Colonic mucosa (tissue), 4 donors: Measurements from ENCODE around the gene ASCL4. TPM values are rescaled to one million over a fixed set of nuclear protein-coding genes. Genes with fewer than 3 reads are reported as not detected.

Experiments used
- DNase-seq: peaks from one replicate; pipeline ENCODE4 v3.0.0-alpha.2; 2020
- H3K27ac ChIP-seq: fragments of 200-600 bp; one replicate; pipeline ENCODE4 v1.8.0; 2021
- H3K27me3 ChIP-seq: fragments of 200-600 bp; one replicate; pipeline ENCODE4 v1.8.0; 2021
- H3K36me3 ChIP-seq: fragments of 200-600 bp; one replicate; pipeline ENCODE4 v1.8.0; 2021
- H3K4me1 ChIP-seq: fragments of 200-600 bp; one replicate; pipeline ENCODE4 v1.8.0; 2021; ENCODE audit warnings: mild to moderate bottlenecking
- H3K4me3 ChIP-seq: fragments of 200-600 bp; one replicate; pipeline ENCODE4 v1.8.0; 2021
- H3K9ac ChIP-seq, 2 donors: one replicate each; pipeline ENCODE4 v1.7.0; 2013; ENCODE audit warnings: control low read depth in 2 of 2, low read depth in 2 of 2, low read length in 2 of 2
- H3K9me3 ChIP-seq: fragments of 200-600 bp; one replicate; pipeline ENCODE4 v1.8.0; 2021
- intact Hi-C: fragments of 100-400 bp; cut with DNase I; formaldehyde crosslinking; loops from one replicate; pipeline ENCODE4 v1.14.1; 2022
- total RNA-seq, 2 donors: library from RNA; stranded (reverse); fragmentation: NEBNext Ultra II Directional in 1 of 2; extraction: Animal tissue kit (Norgen Biotek cat#: 25700) in 1 of 2; gene quantifications; one replicate each; pipeline ENCODE4 v1.2.1, GENCODE V29; 2021
- TF ChIP-seq, protein P1 (sequence below): fragments of 200-600 bp; IDR thresholded peaks from one replicate; pipeline ENCODE4 v1.8.0; 2022; ENCODE audit warnings: antibody characterized with exemption, mild to moderate bottlenecking
- donor health status: healthy.
- donor health status: DM: no; HTN: no; CAD: no.
- donor health status: DM: no; HTN: no; CAD: no.

The ASCL4 gene
- total RNA-seq, 2 donors from 2014 or later, result not detected

- Histone ChIP-seq H3K27ac (no peak overlapping the region), H3K4me3 (no peak overlapping the region), H3K36me3 (no peaks in the 10 kb centered on the region), H3K9me3 (no peaks in the 10 kb centered on the region), H3K9ac (no peak overlapping the region), H3K4me1 (no peaks in the 10 kb centered on the region), H3K27me3 (no peaks in the 10 kb centered on the region)
- no peak for DNase-seq
- TF ChIP-seq, protein P1, sequence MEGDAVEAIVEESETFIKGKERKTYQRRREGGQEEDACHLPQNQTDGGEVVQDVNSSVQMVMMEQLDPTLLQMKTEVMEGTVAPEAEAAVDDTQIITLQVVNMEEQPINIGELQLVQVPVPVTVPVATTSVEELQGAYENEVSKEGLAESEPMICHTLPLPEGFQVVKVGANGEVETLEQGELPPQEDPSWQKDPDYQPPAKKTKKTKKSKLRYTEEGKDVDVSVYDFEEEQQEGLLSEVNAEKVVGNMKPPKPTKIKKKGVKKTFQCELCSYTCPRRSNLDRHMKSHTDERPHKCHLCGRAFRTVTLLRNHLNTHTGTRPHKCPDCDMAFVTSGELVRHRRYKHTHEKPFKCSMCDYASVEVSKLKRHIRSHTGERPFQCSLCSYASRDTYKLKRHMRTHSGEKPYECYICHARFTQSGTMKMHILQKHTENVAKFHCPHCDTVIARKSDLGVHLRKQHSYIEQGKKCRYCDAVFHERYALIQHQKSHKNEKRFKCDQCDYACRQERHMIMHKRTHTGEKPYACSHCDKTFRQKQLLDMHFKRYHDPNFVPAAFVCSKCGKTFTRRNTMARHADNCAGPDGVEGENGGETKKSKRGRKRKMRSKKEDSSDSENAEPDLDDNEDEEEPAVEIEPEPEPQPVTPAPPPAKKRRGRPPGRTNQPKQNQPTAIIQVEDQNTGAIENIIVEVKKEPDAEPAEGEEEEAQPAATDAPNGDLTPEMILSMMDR, result no peak
- intact Hi-C loops, result no loop called here
Observed at GRCh38 chr12:107801150-107801549, 26.6 kb downstream of the ASCL4 start.

- Histone ChIP-seq H3K36me3 (no peaks in the 10 kb centered on the region), H3K9ac (no peak overlapping the region), H3K27me3 (no peaks in the 10 kb centered on the region), H3K27ac (no peak overlapping the region), H3K4me1 (no peaks in the 10 kb centered on the region), H3K4me3 (no peak overlapping the region), H3K9me3 (no peaks in the 10 kb centered on the region)
- no peak for DNase-seq
- intact Hi-C loops, result no loop called here
- TF ChIP-seq, protein P1, result no peak
Observed at GRCh38 chr12:107803092-107803491, 28.6 kb downstream of the ASCL4 start.

DNA sequence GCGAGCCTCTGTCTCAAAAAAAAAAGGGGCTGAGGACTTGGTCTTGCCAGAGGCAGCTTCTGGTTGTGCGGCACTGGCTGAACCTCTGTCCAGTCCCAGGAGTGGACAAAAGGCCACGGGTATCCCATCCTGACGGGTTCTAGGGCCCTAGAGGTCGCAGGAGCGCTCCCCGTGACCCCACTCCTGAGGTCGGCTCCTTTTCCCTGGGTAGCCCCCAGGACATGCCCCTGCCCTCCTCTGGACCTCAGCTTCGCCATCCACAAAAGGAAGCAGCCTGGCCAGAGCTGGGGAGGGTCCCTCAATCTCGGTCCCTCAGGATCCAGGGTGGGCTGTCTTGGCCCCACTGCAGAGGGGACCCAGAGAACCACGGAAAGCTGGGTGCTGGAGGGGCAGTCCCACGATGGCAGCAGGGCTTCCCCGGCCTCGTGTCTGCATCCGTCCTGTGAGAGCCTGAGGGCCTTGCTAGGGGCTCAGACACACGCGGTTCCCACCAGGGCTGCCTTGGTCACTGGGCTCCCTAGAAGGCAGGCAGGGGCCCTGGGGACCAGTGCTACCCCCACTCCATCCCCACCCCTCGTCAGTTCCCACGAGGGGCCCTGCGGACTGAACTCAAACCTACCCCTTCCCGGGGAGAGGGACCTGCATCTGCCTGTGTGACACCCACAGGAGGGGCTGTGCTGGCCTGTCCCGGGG is 31.1 kb downstream of the ASCL4 start:
- TF ChIP-seq, protein P1, result no peak
- no peak for DNase-seq
- no peaks in the 10 kb centered on the region for H3K27me3 ChIP-seq

DNA sequence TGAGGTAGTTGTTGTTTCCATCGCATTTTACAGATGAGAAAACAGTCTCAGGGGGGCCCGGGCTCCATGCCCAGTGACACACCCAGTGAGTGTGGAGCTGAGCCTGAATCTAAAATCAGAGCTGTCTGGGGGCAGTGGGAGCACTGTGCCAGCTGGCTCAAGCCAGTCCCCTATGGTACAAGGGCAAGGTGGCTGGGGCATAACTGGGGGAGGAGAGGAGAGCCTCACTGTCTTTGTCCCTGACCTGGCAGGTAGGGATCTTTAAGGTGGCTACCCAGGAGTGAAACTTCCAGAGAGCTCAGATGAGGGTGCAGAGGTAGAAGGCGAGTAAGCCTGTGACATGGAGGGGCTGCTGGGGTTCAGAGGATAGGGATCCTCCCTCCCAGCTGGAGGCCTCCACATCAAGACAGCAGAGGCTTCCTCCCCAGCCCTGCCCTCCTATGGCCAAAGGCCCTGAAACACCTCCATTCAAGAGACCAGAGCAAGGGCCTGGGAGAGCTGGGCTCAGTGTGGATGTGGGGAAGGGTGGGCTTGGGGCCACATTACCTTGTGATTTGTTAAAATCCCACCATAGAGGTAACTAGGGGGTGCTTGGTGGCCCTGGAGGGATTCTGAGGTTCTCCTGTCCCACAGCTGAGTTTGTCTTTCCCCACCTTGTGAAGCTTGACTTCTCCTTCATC is 33.1 kb downstream of the ASCL4 start:
- no peak overlapping the region for H3K27ac ChIP-seq
- TF ChIP-seq, protein P1, result no peak

More for the DNA sequence above, 31.1 kb downstream of the ASCL4 start:
- Histone ChIP-seq H3K27ac (no peak overlapping the region), H3K9ac (no peak overlapping the region), H3K9me3 (no peaks in the 10 kb centered on the region), H3K36me3 (no peaks in the 10 kb centered on the region), H3K4me3 (no peak overlapping the region), H3K4me1 (no peaks in the 10 kb centered on the region)
- intact Hi-C loops, result no loop called here

GRCh38 chr12:107817250-107817649 is 42.7 kb downstream of the ASCL4 start:
- H3K27me3 ChIP-seq, result no peaks in the 10 kb centered on the region
- no peak overlapping the region for H3K27ac ChIP-seq
- no peaks in the 10 kb centered on the region for H3K36me3 ChIP-seq
- no peak overlapping the region for H3K4me3 ChIP-seq
- H3K4me1 ChIP-seq, result no peaks in the 10 kb centered on the region
- no peak overlapping the region for H3K9ac ChIP-seq
- intact Hi-C loops, result no loop called here
- H3K9me3 ChIP-seq, result no peaks in the 10 kb centered on the region
- TF ChIP-seq, protein P1, result no peak
- DNase-seq, result no peak

More for the DNA sequence above, 33.1 kb downstream of the ASCL4 start:
- no peaks in the 10 kb centered on the region for H3K9me3 ChIP-seq
- no peak overlapping the region for H3K4me3 ChIP-seq
- intact Hi-C loops, result no loop called here
- H3K4me1 ChIP-seq, result no peaks in the 10 kb centered on the region
- no peaks in the 10 kb centered on the region for H3K27me3 ChIP-seq
- no peaks in the 10 kb centered on the region for H3K36me3 ChIP-seq
- DNase-seq, result no peak
- H3K9ac ChIP-seq, result no peak overlapping the region
